NB4 (cell line): Measurements from ENCODE around the gene PPY.

Source experiments
- CTCF ChIP-seq: IDR thresholded peaks from one replicate; pipeline ENCODE4 v1.5.1; 2012; ENCODE audit warnings: low read depth, low read length
- POLR2A ChIP-seq: IDR thresholded peaks from 2 replicates; pipeline ENCODE4 v1.6.1; 2011; ENCODE audit warnings: mild to moderate bottlenecking; ENCODE audit not compliant: insufficient read length; ENCODE audit errors: extremely low read depth

- TF ChIP-seq CTCF (no peak), POLR2A (no peak)
These were observed 42.2 kb upstream of the PPY start for GRCh38 chr17:43984521-43984920.
